Endothelial cell of umbilical vein (primary cell): ENCODE measurements around the gene STC2. TPM values are rescaled to one million over a fixed set of nuclear protein-coding genes. Genes with fewer than 3 reads are reported as not detected.

Experiments
- BruUV-seq: library from RNA; stranded (reverse); fragments of 400-500 nt; replicated peaks from 2 replicates; lab custom pipeline; 2021; lab: Mats Ljungman, UMichigan
- CTCF ChIA-PET: fragments of 300-600, 350-600 bp; sonication (Branson Sonifier 250); formaldehyde crosslinking; loops from one replicate; lab custom pipeline; 2021; ENCODE audit warnings: antibody characterized with exemption, inconsistent platforms; lab: Charles Lee
- POLR2A ChIA-PET: fragments of 300-600, 350-600 bp; sonication (Branson Sonifier 250); formaldehyde crosslinking; loops from one replicate; lab custom pipeline; 2021; ENCODE audit warnings: antibody characterized with exemption, inconsistent platforms; lab: Charles Lee
- DNase-seq: peaks from one replicate; pipeline ENCODE4 v3.0.0-alpha.2; 2011; ENCODE audit warnings: low read depth, low spot score
- FAIRE-seq: peaks from 2 replicates; lab custom pipeline; 2011; peaks lifted over from hg19 to GRCh38; lab: Jason Lieb, UNC
- H2AFZ ChIP-seq: 2 replicates; pipeline ENCODE4 v1.6.0; 2012; ENCODE audit warnings: low read depth, low read length, control low read depth, inconsistent platforms
- H3K27ac ChIP-seq: 2 replicates; pipeline ENCODE4 v1.5.1; 2011; ENCODE audit warnings: low read depth, mild to moderate bottlenecking, control low read depth, low read length, moderate library complexity; ENCODE audit not compliant: insufficient read depth
- H3K27me3 ChIP-seq, 2 experiments: 2 replicates each; pipeline versions ENCODE4 v1.6.0 to v1.6.1; 2011; ENCODE audit warnings: low read length in 2 of 2, mixed read lengths in 1 of 2; ENCODE audit not compliant: control insufficient read depth in 2 of 2, insufficient read depth in 2 of 2
- H3K36me3 ChIP-seq, 2 experiments: 2 replicates in 1 of 2; 3 replicates in 1 of 2; pipeline ENCODE4 v1.5.1; 2011; ENCODE audit warnings: low read length in 2 of 2, mild to moderate bottlenecking in 1 of 2, moderate library complexity in 1 of 2; ENCODE audit not compliant: control insufficient read depth in 2 of 2, insufficient read depth in 2 of 2; ENCODE audit errors: extremely low read depth in 1 of 2
- H3K4me1 ChIP-seq: 3 replicates; pipeline ENCODE4 v1.5.1; 2011; ENCODE audit warnings: mild to moderate bottlenecking, low read length; ENCODE audit not compliant: control insufficient read depth, insufficient read depth; ENCODE audit errors: extremely low read depth
- H3K4me2 ChIP-seq: 2 replicates; pipeline ENCODE4 v1.6.1; 2011; ENCODE audit warnings: low read length, control low read depth, mixed read lengths; ENCODE audit not compliant: insufficient read depth
- H3K4me3 ChIP-seq, 3 experiments: fragments of 200-600 bp in 1 of 3; sonication (generic), shearing (Covaris generic) in 1 of 3; replicated peaks in 1 of 3; 2 replicates each; pipeline ENCODE4 v1.5.1; 2011 to 2016; ENCODE audit warnings: control low read depth in 3 of 3, low read length in 3 of 3, mild to moderate bottlenecking in 2 of 3, inconsistent platforms in 1 of 3, low read depth in 1 of 3, moderate library complexity in 1 of 3; ENCODE audit not compliant: insufficient read depth in 1 of 3
- H3K79me2 ChIP-seq: 2 replicates; pipeline ENCODE4 v1.6.0; 2012; ENCODE audit warnings: low read length, inconsistent platforms; ENCODE audit not compliant: control insufficient read depth, insufficient read depth
- H3K9ac ChIP-seq: replicated peaks from 2 replicates; pipeline ENCODE3; 2011; ENCODE audit warnings: low read length, control low read depth; ENCODE audit not compliant: insufficient read depth; ENCODE audit errors: extremely low read depth
- H3K9me1 ChIP-seq: replicated peaks from 3 replicates; pipeline ENCODE4 v1.6.0; 2011; ENCODE audit warnings: mild to moderate bottlenecking, low read length; ENCODE audit not compliant: control insufficient read depth, insufficient read depth; ENCODE audit errors: extremely low read depth
- H3K9me3 ChIP-seq: replicated peaks from 2 replicates; pipeline ENCODE4 v1.5.1; 2012; ENCODE audit warnings: low read length, inconsistent platforms; ENCODE audit not compliant: control insufficient read depth, insufficient read depth
- H4K20me1 ChIP-seq: replicated peaks from 2 replicates; pipeline ENCODE3; 2011; ENCODE audit warnings: mild to moderate bottlenecking, low read length; ENCODE audit not compliant: control insufficient read depth, insufficient read depth; ENCODE audit errors: extremely low read depth
- CTCF ChIP-seq, 2 donors: IDR thresholded peaks; 1 replicate in 1 of 2; 2 replicates in 1 of 2; pipeline ENCODE4 v1.5.1; 2011; ENCODE audit warnings: low read length in 2 of 2, mild to moderate bottlenecking in 2 of 2, moderate library complexity in 2 of 2, control low read depth in 1 of 2, inconsistent platforms in 1 of 2, low read depth in 1 of 2; ENCODE audit not compliant: insufficient read depth in 1 of 2; ENCODE audit errors: extremely low read depth in 1 of 2
- EZH2 ChIP-seq: IDR thresholded peaks from 2 replicates; pipeline ENCODE4 v1.6.1; 2012; ENCODE audit warnings: borderline replicate concordance, low read depth, mild to moderate bottlenecking, moderate library complexity, low read length, inconsistent platforms; ENCODE audit not compliant: severe bottlenecking
- FOS ChIP-seq: IDR thresholded peaks from 2 replicates; pipeline ENCODE4 v1.6.1; 2011; ENCODE audit warnings: mild to moderate bottlenecking, low read length, moderate library complexity, borderline replicate concordance; ENCODE audit not compliant: insufficient read depth
- GATA2 ChIP-seq: IDR thresholded peaks from 2 replicates; pipeline ENCODE4 v1.7.0; 2011; ENCODE audit warnings: low read depth, mild to moderate bottlenecking, moderate library complexity, mixed read lengths, low read length; ENCODE audit not compliant: insufficient read length, insufficient read depth
- JUN ChIP-seq: IDR thresholded peaks from 2 replicates; pipeline ENCODE4 v1.6.1; 2011; ENCODE audit warnings: borderline replicate concordance, low read depth; ENCODE audit not compliant: insufficient read length, insufficient read depth
- MAX ChIP-seq: IDR thresholded peaks from 2 replicates; pipeline ENCODE4 v1.6.1; 2011; ENCODE audit not compliant: insufficient read depth, insufficient read length
- MYC ChIP-seq: IDR thresholded peaks from one replicate; pipeline ENCODE4 v1.6.1; 2011; ENCODE audit warnings: mild to moderate bottlenecking, low read depth, low read length
- POLR2A ChIP-seq: IDR thresholded peaks from 2 replicates; pipeline ENCODE4 v1.6.1; 2012; ENCODE audit warnings: low read depth, mild to moderate bottlenecking, control low read depth, low read length
- POLR2AphosphoS5 ChIP-seq: IDR thresholded peaks from 2 replicates; pipeline ENCODE4 v1.6.1; 2012; ENCODE audit warnings: low read depth, mild to moderate bottlenecking, control low read depth, low read length, moderate library complexity; ENCODE audit not compliant: insufficient read depth
- dilution Hi-C: fragments of 300-500 bp; cut with MboI; formaldehyde crosslinking; loops from one replicate; pipeline ENCODE4 v1.15.0; 2019; ENCODE audit warnings: low sequenced_read_pairs; ENCODE audit not compliant: extremely low pct_ligation_motif_present
- intact Hi-C: fragments of 100-400 bp; cut with micrococcal nuclease; formaldehyde crosslinking; loops from one replicate; pipeline ENCODE4 v1.10.0; 2022
- polyA plus RNA-seq, 4 experiments: library from polyadenylated mRNA; depleted of rRNA in 3 of 4; stranded (reverse) in 3 of 4; unstranded in 1 of 4; fragments of >200 nt; gene quantifications; 2 replicates each; pipeline versions ENCODE4 v1.2.1 to v1.2.3, GENCODE V29; 2011 to 2012; ENCODE audit warnings: missing spikeins in 1 of 4
- total RNA-seq: library from RNA; stranded (reverse); gene quantifications from 2 replicates; pipeline ENCODE4 v1.2.3, GENCODE V29; 2021

STC2 gene
- total and polyA plus RNA-seq, 2 donors (not counting 3 experiments of a cell fraction or from before 2014, with no cell fraction given): 19.0 to 26.9 TPM

DNA sequence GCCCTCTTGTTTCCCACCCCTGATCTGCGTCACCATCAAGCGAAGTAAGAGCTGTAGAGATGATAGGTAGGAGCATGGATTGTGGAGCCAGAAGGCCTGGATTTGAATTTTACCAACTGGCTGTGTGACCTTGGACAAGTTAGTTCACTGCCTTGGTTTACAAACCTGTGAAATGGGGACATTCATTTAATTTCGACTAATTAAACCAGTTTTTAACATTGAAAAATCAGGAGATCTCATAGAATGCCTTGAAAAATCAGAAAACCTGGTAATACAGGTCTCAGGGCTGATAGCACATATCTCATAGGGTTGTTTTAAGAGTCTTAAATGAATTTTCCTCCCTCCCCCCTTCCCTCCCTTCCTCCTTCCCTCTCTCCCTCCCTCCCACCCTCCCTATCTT, 38.8 kb downstream of the STC2 start:
- H4K20me1 ChIP-seq: no peaks in the 10 kb centered on the region
- H3K27ac ChIP-seq: no peak overlapping the region
- intact Hi-C loops (no loop called here), dilution Hi-C loops (no loop called here)
- no peak overlapping the region for H2AFZ ChIP-seq
- no peaks in the 10 kb centered on the region for H3K36me3 ChIP-seq
- H3K79me2 ChIP-seq: no peaks in the 10 kb centered on the region
- H3K9ac ChIP-seq: no peak overlapping the region
- FAIRE-seq: no peak
- CTCF ChIA-PET: interaction anchor here (0.7 to 10.0 kb wide), 6 partner anchors 19 to 582 kb away, joined by 3 to 428 read pairs (median 3); partner anchors contain the start of genes ATP6V0E1 and STC2
- no TSS peak for BruUV-seq
- peaks cover 0 to 4% of the 10 kb centered on the region in 2 experiments for H3K27me3 ChIP-seq
- POLR2A ChIA-PET: no interaction called here
- no peak overlapping the region for H3K4me2 ChIP-seq
- peaks cover 15% of the 10 kb centered on the region for H3K4me1 ChIP-seq
- H3K4me3 ChIP-seq: no peak overlapping the region
- H3K9me3 ChIP-seq: no peaks in the 10 kb centered on the region
- no peak for DNase-seq
- H3K9me1 ChIP-seq: no peaks in the 10 kb centered on the region
- TF ChIP-seq POLR2A: no peak
- TF ChIP-seq CTCF (IDR thresholded peaks at IDR 0.05; ENCODE audit: extremely low read depth in 1 of 2, insufficient read depth in 1 of 2, low read depth in 1 of 2, low read length in 2 of 2): no peak
- no peak for TF ChIP-seq MYC

DNA sequence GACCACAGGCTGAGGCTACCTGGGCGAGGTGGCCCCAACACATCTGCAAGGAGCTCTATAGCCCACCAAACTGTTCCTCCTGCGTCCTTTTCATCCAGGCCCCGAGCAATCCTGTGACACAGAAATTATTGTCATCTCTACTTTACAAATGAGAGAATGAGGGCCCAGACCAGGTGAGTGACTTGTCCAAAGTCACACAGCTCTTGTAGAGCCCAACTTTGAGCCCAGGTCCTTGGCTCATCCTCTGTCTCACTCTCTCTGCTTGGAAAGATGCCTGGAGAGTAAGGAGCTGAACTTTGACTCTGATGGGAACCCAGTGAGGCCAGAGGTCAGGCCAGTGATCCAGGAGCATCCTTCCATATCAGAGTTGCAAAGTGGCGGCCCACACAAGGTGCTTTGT, 39.6 kb downstream of the STC2 start:
- Histone ChIP-seq H3K9me3 (no peaks in the 10 kb centered on the region), H3K27me3 (peaks cover 2 to 4% of the 10 kb centered on the region in 2 experiments), H3K9ac (no peak overlapping the region), H2AFZ (no peak overlapping the region), H3K4me3 (no peak overlapping the region), H3K79me2 (no peaks in the 10 kb centered on the region), H3K27ac (no peak overlapping the region), H3K4me2 (no peak overlapping the region), H3K9me1 (no peaks in the 10 kb centered on the region), H3K36me3 (no peaks in the 10 kb centered on the region), H4K20me1 (no peaks in the 10 kb centered on the region), H3K4me1 (peaks cover 12% of the 10 kb centered on the region)
- TF ChIP-seq POLR2A (no peak), MYC (no peak), JUN (no peak), EZH2 (no peak), POLR2AphosphoS5 (no peak), GATA2 (no peak), MAX (no peak), FOS (no peak), CTCF (IDR thresholded peaks at IDR 0.05; ENCODE audit: extremely low read depth in 1 of 2, insufficient read depth in 1 of 2, low read depth in 1 of 2, low read length in 2 of 2) (no peak)
- intact Hi-C loops (no loop called here), dilution Hi-C loops (no loop called here)
- ChIA-PET POLR2A (no interaction called here), CTCF (interaction anchor here (0.7 to 10.0 kb wide), 6 partner anchors 20 to 582 kb away, joined by 3 to 428 read pairs (median 3); partner anchors contain the start of genes ATP6V0E1 and STC2)
- no peak for DNase-seq
- no TSS peak for BruUV-seq
- no peak for FAIRE-seq
